Measurements from ENCODE around the gene SMIM1.

DNA sequence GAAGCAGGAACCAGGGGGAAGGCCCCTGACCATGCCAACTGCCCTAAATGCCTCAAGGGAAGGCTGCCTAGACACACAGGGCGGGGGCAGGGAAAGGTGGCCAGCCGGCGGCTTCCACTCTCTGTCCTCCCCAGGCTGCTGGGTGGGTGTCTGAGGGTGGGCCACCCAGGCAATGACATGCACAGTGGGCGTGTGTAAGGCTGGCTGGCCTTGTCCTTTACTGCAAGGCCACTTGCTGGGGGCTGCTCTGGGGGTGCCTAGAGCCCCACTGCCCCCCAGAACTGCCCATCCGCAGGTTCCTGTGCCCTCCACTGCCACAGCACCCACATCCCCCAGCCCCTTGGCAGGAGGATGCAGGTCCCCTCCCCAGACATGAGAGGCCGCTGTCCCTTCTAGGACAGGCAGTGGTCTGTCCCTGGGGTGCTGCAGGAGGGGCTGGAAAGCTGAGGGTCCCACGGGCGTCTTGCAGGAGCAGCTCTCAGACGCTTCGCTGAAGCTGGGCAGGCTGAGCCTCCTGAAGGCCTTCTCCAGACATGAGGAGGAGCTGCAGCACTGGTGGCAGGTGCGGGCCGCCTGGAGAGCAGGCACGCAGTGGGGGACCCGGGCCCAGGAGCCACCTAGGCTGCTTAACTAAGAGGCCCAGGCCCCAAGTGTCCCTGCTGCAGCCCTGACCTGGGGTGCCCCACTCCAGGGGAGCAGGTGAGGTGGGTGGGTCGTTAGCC lies 10.2 kb upstream of the SMIM1 start:
- TF ChIP-seq, protein P1, sequence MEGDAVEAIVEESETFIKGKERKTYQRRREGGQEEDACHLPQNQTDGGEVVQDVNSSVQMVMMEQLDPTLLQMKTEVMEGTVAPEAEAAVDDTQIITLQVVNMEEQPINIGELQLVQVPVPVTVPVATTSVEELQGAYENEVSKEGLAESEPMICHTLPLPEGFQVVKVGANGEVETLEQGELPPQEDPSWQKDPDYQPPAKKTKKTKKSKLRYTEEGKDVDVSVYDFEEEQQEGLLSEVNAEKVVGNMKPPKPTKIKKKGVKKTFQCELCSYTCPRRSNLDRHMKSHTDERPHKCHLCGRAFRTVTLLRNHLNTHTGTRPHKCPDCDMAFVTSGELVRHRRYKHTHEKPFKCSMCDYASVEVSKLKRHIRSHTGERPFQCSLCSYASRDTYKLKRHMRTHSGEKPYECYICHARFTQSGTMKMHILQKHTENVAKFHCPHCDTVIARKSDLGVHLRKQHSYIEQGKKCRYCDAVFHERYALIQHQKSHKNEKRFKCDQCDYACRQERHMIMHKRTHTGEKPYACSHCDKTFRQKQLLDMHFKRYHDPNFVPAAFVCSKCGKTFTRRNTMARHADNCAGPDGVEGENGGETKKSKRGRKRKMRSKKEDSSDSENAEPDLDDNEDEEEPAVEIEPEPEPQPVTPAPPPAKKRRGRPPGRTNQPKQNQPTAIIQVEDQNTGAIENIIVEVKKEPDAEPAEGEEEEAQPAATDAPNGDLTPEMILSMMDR (IDR thresholded peaks at IDR 0.05; ENCODE audit: low read depth, low read length), result no peak
- TF ChIP-seq EZH2phosphoT487 (IDR thresholded peaks at IDR 0.05; ENCODE audit: low read depth), result no peak

Data from OCI-LY3 (cell line).